BLaER1 treated with 17β-estradiol and CSF1 and Interleukin-3, amounts not matched to agents 10 nM and 100 nM (cell line): ENCODE data around the gene KIF27.
"Not testable (repeated sequence)": the region's sequence is repeated elsewhere in the genome, so short reads cannot be mapped to it uniquely, and the experiment has no call there.

Experiments used
- H3K27ac ChIP-seq, 11 experiments: shearing (Covaris generic); formaldehyde crosslinking; 2 replicates each; pipeline ENCODE4 v1.8.1; 2022
- H3K27me3 ChIP-seq, 11 experiments: shearing (Covaris generic); formaldehyde crosslinking; 2 replicates each; pipeline ENCODE4 v1.8.1; 2022
- H3K36me3 ChIP-seq, 11 experiments: shearing (Covaris generic); formaldehyde crosslinking; 2 replicates each; pipeline ENCODE4 v1.8.1; 2022
- H3K4me1 ChIP-seq, 10 experiments: shearing (Covaris generic); formaldehyde crosslinking; 2 replicates each; pipeline ENCODE4 v1.8.1; 2022
- H3K4me2 ChIP-seq, 11 experiments: shearing (Covaris generic); formaldehyde crosslinking; 2 replicates each; pipeline ENCODE4 v1.8.1; 2022
- H3K4me3 ChIP-seq, 10 experiments: shearing (Covaris generic); formaldehyde crosslinking; 2 replicates each; pipeline ENCODE4 v1.8.1; 2022
- H3K9ac ChIP-seq, 11 experiments: shearing (Covaris generic); formaldehyde crosslinking; 2 replicates each; pipeline ENCODE4 v1.8.1; 2022
- H3K9me3 ChIP-seq, 11 experiments: shearing (Covaris generic); formaldehyde crosslinking; replicated peaks in 1 of 11; 2 replicates each; pipeline ENCODE4 v1.8.1; 2022
- H4K20me1 ChIP-seq, 11 experiments: shearing (Covaris generic); formaldehyde crosslinking; 2 replicates each; pipeline ENCODE4 v1.8.1; 2022
- Cebpa-rat ChIP-seq, 11 experiments: shearing (Covaris generic); IDR thresholded peaks; 2 replicates each; pipeline ENCODE4 v1.8.1; 2022

KIF27 gene

DNA sequence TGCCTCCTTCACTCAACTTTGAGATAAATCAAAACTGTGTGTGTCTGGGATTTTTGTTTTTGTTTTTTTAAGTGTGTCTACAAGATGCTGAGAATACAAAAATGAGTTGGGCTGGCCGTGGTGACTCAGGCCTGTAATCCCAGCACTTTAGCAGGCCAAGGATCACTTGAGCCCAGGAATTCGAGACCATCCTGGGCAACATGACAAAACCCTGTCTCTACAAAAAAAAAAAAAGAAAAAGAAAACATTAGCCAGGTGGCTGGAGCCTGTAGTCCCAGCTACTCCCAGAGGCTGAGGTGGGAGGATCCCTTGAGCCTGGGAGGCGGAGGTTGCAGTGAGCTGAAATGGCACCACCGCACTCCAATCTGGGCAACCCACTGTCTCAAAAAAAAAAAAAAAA lies 37.8 kb upstream of the KIF27 start:
- TF ChIP-seq Cebpa-rat (IDR thresholded peaks at IDR 0.05) = no peak
- H3K9ac ChIP-seq = no peak overlapping the region
- H3K27me3 ChIP-seq = peaks cover 30 to 46% (median 42%) of the 10 kb centered on the region in 11 experiments
- no peak overlapping the region for H3K4me3 ChIP-seq
- H3K36me3 ChIP-seq = peaks cover 0 to 5% (median 0%) of the 10 kb centered on the region in 11 experiments; a peak in 1 of 22 replicates
- H3K4me2 ChIP-seq = no peak overlapping the region
- H3K9me3 ChIP-seq = peaks cover 0 to 25% (median 17%) of the 10 kb centered on the region in 11 experiments; a peak in 20 of 22 replicates
- H3K27ac ChIP-seq = no peak overlapping the region
- H3K4me1 ChIP-seq = peaks cover 0 to 12% (median 6%) of the 10 kb centered on the region in 10 experiments; a peak in 10 of 20 replicates
- H4K20me1 ChIP-seq = no peaks in the 10 kb centered on the region

DNA sequence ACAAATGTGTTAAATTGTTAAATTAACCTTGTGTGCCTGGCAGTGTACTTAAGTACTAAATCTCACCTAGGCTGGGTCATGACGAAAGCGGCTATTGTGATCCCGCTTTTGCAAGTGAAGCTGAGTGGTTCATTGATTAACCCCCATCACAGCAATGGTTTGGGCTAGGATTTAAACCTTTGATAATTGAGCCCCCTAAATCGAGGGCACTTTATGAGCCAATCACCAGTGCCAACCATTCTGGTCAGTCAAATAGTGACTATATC lies 35.9 kb upstream of the KIF27 start:
- peaks cover 0 to 25% (median 17%) of the 10 kb centered on the region in 11 experiments; a peak in 20 of 22 replicates for H3K9me3 ChIP-seq
- no peak for TF ChIP-seq Cebpa-rat (IDR thresholded peaks at IDR 0.05)
- no peaks in the 10 kb centered on the region for H4K20me1 ChIP-seq
- H3K4me2 ChIP-seq = no peak overlapping the region
- peaks cover 0 to 5% (median 0%) of the 10 kb centered on the region in 11 experiments; a peak in 1 of 22 replicates for H3K36me3 ChIP-seq
- peaks cover 0 to 12% (median 6%) of the 10 kb centered on the region in 10 experiments; a peak in 10 of 20 replicates for H3K4me1 ChIP-seq
- no peak overlapping the region for H3K4me3 ChIP-seq
- no peak overlapping the region for H3K27ac ChIP-seq
- peaks cover 30 to 46% (median 42%) of the 10 kb centered on the region in 11 experiments for H3K27me3 ChIP-seq
- no peak overlapping the region for H3K9ac ChIP-seq

- H3K4me2 ChIP-seq = peak overlapping the region; percentile 44 to 95 (median 64)
- peaks cover 0 to 12% (median 6%) of the 10 kb centered on the region in 10 experiments; a peak in 10 of 20 replicates for H3K4me1 ChIP-seq
- peak overlapping the region in 4 of 11 experiments; percentile 10 to 53 (median 38); a peak in 6 of 22 replicates for H3K27ac ChIP-seq
- no peak for TF ChIP-seq Cebpa-rat (IDR thresholded peaks at IDR 0.05)
- H3K9ac ChIP-seq = peak overlapping the region in 6 of 11 experiments; percentile 12 to 66 (median 50); a peak in 7 of 22 replicates
- peaks cover 0 to 25% (median 17%) of the 10 kb centered on the region in 11 experiments; a peak in 20 of 22 replicates for H3K9me3 ChIP-seq
- H3K4me3 ChIP-seq = peak overlapping the region; percentile 23 to 64 (median 46); a peak in 18 of 20 replicates
- H4K20me1 ChIP-seq = no peaks in the 10 kb centered on the region
- peaks cover 30 to 46% (median 42%) of the 10 kb centered on the region in 11 experiments for H3K27me3 ChIP-seq
- H3K36me3 ChIP-seq = peaks cover 0 to 5% (median 0%) of the 10 kb centered on the region in 11 experiments; a peak in 1 of 22 replicates
These were observed 35.4 kb upstream of the KIF27 start for GRCh38 chr9:83956436-83957247.

GRCh38 chr9:83956086-83956435 lies 34.8 kb upstream of the KIF27 start:
- Histone ChIP-seq H3K27ac (peak overlapping the region in 4 of 11 experiments; percentile 10 to 53 (median 38); a peak in 5 of 22 replicates), H3K4me3 (peak overlapping the region; percentile 23 to 64 (median 46); a peak in 17 of 20 replicates), H3K9me3 (peaks cover 0 to 25% (median 17%) of the 10 kb centered on the region in 11 experiments; a peak in 20 of 22 replicates), H4K20me1 (no peaks in the 10 kb centered on the region), H3K9ac (peak overlapping the region in 5 of 11 experiments; percentile 12 to 66 (median 51); a peak in 7 of 22 replicates), H3K4me2 (peak overlapping the region; percentile 44 to 95 (median 64)), H3K4me1 (peaks cover 0 to 12% (median 6%) of the 10 kb centered on the region in 10 experiments; a peak in 10 of 20 replicates), H3K27me3 (peaks cover 30 to 46% (median 42%) of the 10 kb centered on the region in 11 experiments), H3K36me3 (peaks cover 0 to 5% (median 0%) of the 10 kb centered on the region in 11 experiments; a peak in 1 of 22 replicates)
- no peak for TF ChIP-seq Cebpa-rat (IDR thresholded peaks at IDR 0.05)

- not testable (repeated sequence) for H3K4me3 ChIP-seq, H3K27ac ChIP-seq, H3K27me3 ChIP-seq, H3K9ac ChIP-seq, H3K36me3 ChIP-seq, H4K20me1 ChIP-seq, H3K4me1 ChIP-seq, H3K4me2 ChIP-seq
- H3K9me3 ChIP-seq = peaks cover 11 to 27% (median 18%) of the 10 kb centered on the region in 11 experiments; a peak in 21 of 22 replicates
These were observed 26.9 kb upstream of the KIF27 start for GRCh38 chr9:83948096-83948495.

GRCh38 chr9:83940590-83941303 lies 19.5 kb upstream of the KIF27 start:
- H3K36me3 ChIP-seq = no peaks in the 10 kb centered on the region

DNA sequence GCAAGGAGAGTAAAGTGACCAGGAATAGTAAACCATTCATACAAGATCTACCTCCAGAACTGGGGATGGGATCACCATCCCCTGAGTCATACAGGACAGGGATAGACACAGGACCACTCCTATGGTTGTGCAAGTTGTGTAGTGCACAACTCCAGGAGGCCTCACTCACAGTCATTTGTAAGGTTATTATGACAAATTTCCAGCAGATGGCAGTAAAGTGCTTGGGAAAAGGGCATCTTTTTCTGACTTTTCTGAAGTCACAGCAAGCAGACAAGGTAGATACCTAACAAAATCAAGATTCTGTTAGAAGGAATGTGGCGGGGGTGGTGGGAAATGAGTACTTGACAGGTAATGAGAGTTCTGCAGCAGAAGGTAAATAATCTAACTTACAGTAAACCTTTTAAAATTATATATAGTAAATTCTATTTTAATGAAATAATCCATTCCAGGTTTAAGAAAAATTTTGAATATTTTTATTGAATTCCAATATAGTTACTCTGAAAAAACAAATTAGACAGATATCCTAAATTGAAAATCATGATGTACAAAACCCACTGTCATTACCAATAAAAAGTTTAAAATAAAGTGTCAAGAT lies 16.7 kb upstream of the KIF27 start:
- Histone ChIP-seq H3K4me2 (peak overlapping the region in 2 of 11 experiments; percentile 10 to 43; a peak in 1 of 22 replicates), H3K36me3 (no peaks in the 10 kb centered on the region), H3K4me1 (peaks cover 0 to 41% (median 20%) of the 10 kb centered on the region in 10 experiments; a peak in 14 of 20 replicates), H3K27ac (no peak overlapping the region), H4K20me1 (no peaks in the 10 kb centered on the region), H3K27me3 (no peaks in the 10 kb centered on the region), H3K9ac (no peak overlapping the region), H3K9me3 (no peaks in the 10 kb centered on the region), H3K4me3 (no peak overlapping the region)
- no peak for TF ChIP-seq Cebpa-rat (IDR thresholded peaks at IDR 0.05)

More at GRCh38 chr9:83940590-83941303, 19.5 kb upstream of the KIF27 start:
- Histone ChIP-seq H3K4me1 (peaks cover 0 to 13% (median 3%) of the 10 kb centered on the region in 10 experiments; a peak in 9 of 20 replicates), H3K4me3 (no peak overlapping the region), H4K20me1 (no peaks in the 10 kb centered on the region), H3K9ac (no peak overlapping the region), H3K27ac (no peak overlapping the region), H3K4me2 (no peak overlapping the region), H3K27me3 (no peaks in the 10 kb centered on the region), H3K9me3 (peaks cover 0 to under 1% (median 0%) of the 10 kb centered on the region in 11 experiments; a peak in 1 of 22 replicates)
- TF ChIP-seq Cebpa-rat (IDR thresholded peaks at IDR 0.05) = no peak

DNA sequence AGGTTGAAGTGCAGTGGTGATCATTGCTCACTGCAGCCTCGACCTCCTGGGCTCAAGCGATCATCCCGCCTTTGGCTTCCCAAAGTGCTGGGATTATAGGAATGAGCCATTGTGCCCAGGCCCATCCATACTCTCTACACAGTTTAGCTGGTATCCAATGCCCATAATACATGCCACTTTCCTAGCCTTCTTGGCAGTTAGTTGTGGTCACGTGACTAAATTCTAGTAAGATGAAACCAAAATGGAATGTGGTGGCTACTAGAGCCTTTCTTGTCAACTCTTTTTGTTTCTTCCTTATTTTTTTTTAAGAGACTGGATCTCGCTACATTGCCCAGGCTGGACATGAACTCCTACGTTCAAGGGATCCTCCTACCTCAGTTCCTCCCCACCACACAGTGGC lies 15.3 kb upstream of the KIF27 start:
- H3K9ac ChIP-seq = no peak overlapping the region; a peak in 1 of 22 replicates
- no peaks in the 10 kb centered on the region for H3K36me3 ChIP-seq
- no peak overlapping the region for H3K27ac ChIP-seq
- no peaks in the 10 kb centered on the region for H3K27me3 ChIP-seq
- H3K4me1 ChIP-seq = peaks cover 0 to 55% (median 24%) of the 10 kb centered on the region in 10 experiments; a peak in 14 of 20 replicates
- no peaks in the 10 kb centered on the region for H4K20me1 ChIP-seq
- H3K4me3 ChIP-seq = no peak overlapping the region
- H3K4me2 ChIP-seq = no peak overlapping the region
- H3K9me3 ChIP-seq = no peaks in the 10 kb centered on the region
- TF ChIP-seq Cebpa-rat (IDR thresholded peaks at IDR 0.05) = no peak
